ENCODE data around the gene S100A12. TPM values are rescaled to one million over a fixed set of nuclear protein-coding genes. Genes with fewer than 3 reads are reported as not detected.

The S100A12 gene
- total and polyA plus RNA-seq, 2 experiments from 2014 or later, result not detected

DNA sequence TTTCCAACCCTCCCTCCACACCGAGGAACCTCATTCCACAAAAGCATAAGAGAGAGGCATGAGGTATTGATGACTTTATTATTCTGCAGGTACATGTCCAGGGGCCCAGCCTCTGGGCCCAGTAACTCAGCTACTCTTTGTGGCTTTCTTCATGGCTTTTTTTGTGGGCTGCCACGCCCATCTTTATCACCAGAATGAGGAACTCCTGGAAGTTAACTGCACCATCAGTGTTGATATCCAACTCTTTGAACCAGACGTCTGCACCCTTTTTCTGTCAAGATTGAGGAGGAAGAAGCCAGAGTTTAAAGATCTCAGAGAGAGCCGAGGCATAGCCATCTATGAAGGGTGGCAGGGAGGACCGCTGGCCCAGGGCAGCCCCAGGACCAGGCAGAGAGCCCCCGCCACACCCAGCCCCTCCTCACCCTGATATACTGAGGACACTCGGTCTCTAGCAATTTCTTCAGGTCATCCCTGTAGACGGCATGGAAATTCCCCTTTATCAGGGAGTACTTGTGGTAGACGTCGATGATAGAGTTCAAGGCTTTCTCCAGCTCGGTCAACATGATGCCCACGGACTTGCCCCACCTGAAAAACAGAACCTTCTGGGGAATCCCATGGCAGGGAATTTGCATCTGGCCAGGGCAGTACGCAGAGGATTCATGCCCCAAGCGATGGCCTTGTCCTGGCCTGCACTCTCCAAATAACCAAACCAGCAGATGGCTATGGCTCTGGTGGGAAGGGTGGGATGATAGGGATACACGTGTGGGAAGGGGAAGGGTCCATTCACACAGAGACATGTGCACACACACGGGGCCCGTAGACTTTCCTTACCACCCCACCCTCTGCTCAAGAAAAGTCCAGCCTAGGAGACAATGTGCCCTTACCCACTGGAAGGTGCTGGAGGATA, 14.8 kb upstream of the S100A12 start:
- H3K27ac ChIP-seq, result no peak overlapping the region
- TF ChIP-seq, protein P1, sequence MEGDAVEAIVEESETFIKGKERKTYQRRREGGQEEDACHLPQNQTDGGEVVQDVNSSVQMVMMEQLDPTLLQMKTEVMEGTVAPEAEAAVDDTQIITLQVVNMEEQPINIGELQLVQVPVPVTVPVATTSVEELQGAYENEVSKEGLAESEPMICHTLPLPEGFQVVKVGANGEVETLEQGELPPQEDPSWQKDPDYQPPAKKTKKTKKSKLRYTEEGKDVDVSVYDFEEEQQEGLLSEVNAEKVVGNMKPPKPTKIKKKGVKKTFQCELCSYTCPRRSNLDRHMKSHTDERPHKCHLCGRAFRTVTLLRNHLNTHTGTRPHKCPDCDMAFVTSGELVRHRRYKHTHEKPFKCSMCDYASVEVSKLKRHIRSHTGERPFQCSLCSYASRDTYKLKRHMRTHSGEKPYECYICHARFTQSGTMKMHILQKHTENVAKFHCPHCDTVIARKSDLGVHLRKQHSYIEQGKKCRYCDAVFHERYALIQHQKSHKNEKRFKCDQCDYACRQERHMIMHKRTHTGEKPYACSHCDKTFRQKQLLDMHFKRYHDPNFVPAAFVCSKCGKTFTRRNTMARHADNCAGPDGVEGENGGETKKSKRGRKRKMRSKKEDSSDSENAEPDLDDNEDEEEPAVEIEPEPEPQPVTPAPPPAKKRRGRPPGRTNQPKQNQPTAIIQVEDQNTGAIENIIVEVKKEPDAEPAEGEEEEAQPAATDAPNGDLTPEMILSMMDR (IDR thresholded peaks at IDR 0.05; ENCODE audit: low read depth, low read length), result no peak
- H3K36me3 ChIP-seq, result no peaks in the 10 kb centered on the region
- peaks cover 3% of the 10 kb centered on the region for H3K27me3 ChIP-seq
- H3K4me3 ChIP-seq, result no peak overlapping the region
- no peaks in the 10 kb centered on the region for H3K4me1 ChIP-seq (ENCODE audit: low read depth)
- no peaks in the 10 kb centered on the region for H3K9me3 ChIP-seq (ENCODE audit: low read depth)
- peak in 1 of 2 donors; percentile 37 for DNase-seq (ENCODE audit: low read depth in 1 of 2, low spot score in 1 of 2)

DNA sequence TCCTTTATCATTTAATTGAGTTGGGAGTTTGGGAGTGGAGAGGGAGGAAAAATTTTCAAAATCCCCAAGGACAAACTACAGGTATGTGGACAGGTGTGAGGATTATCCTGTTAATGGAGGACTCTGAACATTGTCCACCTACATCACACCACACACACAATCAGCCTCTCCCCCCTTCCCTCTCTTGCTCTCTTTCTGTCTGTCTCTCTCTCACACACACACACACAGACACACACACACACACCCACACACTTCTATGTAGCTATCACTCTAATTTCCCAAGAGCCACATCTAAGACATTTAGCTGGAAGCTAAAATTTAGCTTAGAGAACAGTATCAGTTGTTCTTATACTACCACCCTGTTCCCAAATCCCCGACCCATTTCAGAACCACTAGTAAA, 14.0 kb upstream of the S100A12 start:
- no peak overlapping the region for H3K27ac ChIP-seq
- H3K4me1 ChIP-seq (ENCODE audit: low read depth), result no peaks in the 10 kb centered on the region
- TF ChIP-seq, protein P1 (IDR thresholded peaks at IDR 0.05; ENCODE audit: low read depth, low read length), result no peak
- H3K4me3 ChIP-seq, result no peak overlapping the region
- no peaks in the 10 kb centered on the region for H3K9me3 ChIP-seq (ENCODE audit: low read depth)
- no peak for DNase-seq (ENCODE audit: low read depth in 1 of 2, low spot score in 1 of 2)
- no peaks in the 10 kb centered on the region for H3K36me3 ChIP-seq
- peaks cover 3% of the 10 kb centered on the region for H3K27me3 ChIP-seq

DNA sequence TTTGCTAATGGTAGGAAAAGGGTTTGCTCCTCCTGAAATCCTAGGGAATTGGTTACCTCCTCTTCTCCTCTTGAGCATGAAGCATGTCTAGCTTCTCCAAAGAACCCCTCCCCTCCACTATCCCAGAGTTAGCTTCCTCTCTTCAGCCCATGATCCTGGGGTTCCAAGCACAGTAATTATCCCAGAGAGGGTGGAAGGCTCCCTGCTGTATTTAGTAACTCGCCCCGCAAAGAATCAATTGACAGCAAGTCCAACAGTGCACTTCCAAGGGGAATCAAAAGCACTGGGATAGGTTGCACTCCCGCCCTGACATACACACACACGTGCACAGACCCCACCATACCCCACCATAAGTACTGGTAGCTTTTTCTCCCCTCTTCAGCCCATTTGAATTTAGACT, 12.4 kb upstream of the S100A12 start:
- no peaks in the 10 kb centered on the region for H3K4me1 ChIP-seq (ENCODE audit: low read depth)
- no peaks in the 10 kb centered on the region for H3K36me3 ChIP-seq
- H3K27me3 ChIP-seq, result peaks cover under 1% of the 10 kb centered on the region
- DNase-seq (ENCODE audit: low read depth in 1 of 2, low spot score in 1 of 2), result no peak
- H3K27ac ChIP-seq, result no peak overlapping the region
- H3K4me3 ChIP-seq, result no peak overlapping the region
- TF ChIP-seq, protein P1 (IDR thresholded peaks at IDR 0.05; ENCODE audit: low read depth, low read length), result no peak
- H3K9me3 ChIP-seq (ENCODE audit: low read depth), result no peaks in the 10 kb centered on the region

DNA sequence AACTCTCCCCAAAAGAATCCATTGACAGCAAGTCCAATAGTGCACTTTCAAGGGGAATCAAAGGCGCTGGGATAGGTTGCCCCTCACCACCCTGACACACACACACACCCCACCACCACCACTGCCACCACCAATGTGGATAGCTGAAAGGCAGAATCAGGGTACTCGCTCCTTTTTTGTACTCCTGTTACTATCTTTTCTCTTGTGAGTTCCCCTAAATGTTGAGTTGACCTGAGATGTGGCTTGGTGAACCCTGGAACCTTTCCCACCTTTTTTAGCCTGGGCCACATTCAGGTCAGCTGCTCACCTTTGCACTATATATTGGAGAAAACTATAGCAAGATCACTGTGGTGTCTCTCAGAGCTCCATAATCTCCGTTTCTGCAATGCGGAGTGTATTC, 11.6 kb upstream of the S100A12 start:
- Histone ChIP-seq H3K4me1 (ENCODE audit: low read depth) (no peaks in the 10 kb centered on the region), H3K4me3 (no peak overlapping the region), H3K9me3 (ENCODE audit: low read depth) (no peaks in the 10 kb centered on the region), H3K36me3 (no peaks in the 10 kb centered on the region), H3K27me3 (no peaks in the 10 kb centered on the region), H3K27ac (no peak overlapping the region)
- no peak for DNase-seq (ENCODE audit: low read depth in 1 of 2, low spot score in 1 of 2)
- TF ChIP-seq, protein P1 (IDR thresholded peaks at IDR 0.05; ENCODE audit: low read depth, low read length), result no peak

DNA sequence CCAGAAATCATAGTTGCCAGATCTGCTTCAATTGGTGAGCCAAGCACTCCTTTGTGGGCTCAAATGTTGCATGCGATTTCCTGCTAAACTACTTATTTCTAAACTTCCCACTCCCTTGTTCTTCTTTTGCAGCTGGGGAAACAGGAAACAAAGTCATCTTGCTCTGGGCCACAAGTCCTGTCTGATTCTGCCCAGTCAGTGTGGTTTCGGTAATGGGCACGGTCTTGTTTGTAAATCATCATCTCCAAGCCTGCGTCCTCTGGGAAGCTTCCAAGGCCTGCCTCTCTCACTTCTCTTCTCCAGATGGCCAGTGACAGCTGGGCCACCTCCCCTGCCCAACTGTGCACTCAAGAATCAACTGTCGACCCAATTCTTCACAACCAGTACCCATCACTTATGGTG, 11.1 kb upstream of the S100A12 start:
- Histone ChIP-seq H3K4me1 (ENCODE audit: low read depth) (no peaks in the 10 kb centered on the region), H3K36me3 (no peaks in the 10 kb centered on the region), H3K4me3 (no peak overlapping the region), H3K27me3 (no peaks in the 10 kb centered on the region), H3K27ac (no peak overlapping the region), H3K9me3 (ENCODE audit: low read depth) (no peaks in the 10 kb centered on the region)
- no peak for DNase-seq (ENCODE audit: low read depth in 1 of 2, low spot score in 1 of 2)
- TF ChIP-seq, protein P1 (IDR thresholded peaks at IDR 0.05; ENCODE audit: low read depth, low read length), result no peak

All from cardiac muscle cell (in vitro differentiated cells and primary cell).